Esophagus muscularis mucosa (tissue), 4 donors: ENCODE data around the gene KLC4. TPM values are rescaled to one million over a fixed set of nuclear protein-coding genes. Genes with fewer than 3 reads are reported as not detected.

Source experiments
- DNase-seq: peaks from one replicate; pipeline ENCODE4 v3.0.0-alpha.2; 2017; ENCODE audit errors: extremely low spot score
- H3K27ac ChIP-seq, 4 donors: fragments of 200-600 bp; sonication (generic); replicated peaks in 1 of 4; 1 replicate in 3 of 4; 2 replicates in 1 of 4; pipeline ENCODE4 v1.5.1; 2016 to 2019; ENCODE audit warnings: mild to moderate bottlenecking in 1 of 4
- H3K27me3 ChIP-seq, 4 donors: fragments of 200-600 bp; sonication (generic); one replicate each; pipeline versions ENCODE4 v1.5.1 to v1.6.0; 2016 to 2019
- H3K36me3 ChIP-seq, 4 donors: fragments of 200-600 bp; sonication (generic); one replicate each; pipeline ENCODE4 v1.5.1; 2016 to 2019
- H3K4me1 ChIP-seq, 4 donors: fragments of 200-600 bp; sonication (generic); one replicate each; pipeline ENCODE4 v1.5.1; 2016 to 2019
- H3K4me3 ChIP-seq, 4 donors: fragments of 200-600 bp; sonication (generic); 1 replicate in 2 of 4; 2 replicates in 2 of 4; pipeline ENCODE4 v1.5.1; 2016 to 2019; ENCODE audit warnings: mild to moderate bottlenecking in 4 of 4, moderate library complexity in 1 of 4
- H3K9me3 ChIP-seq, 4 donors: fragments of 200-600 bp; sonication (generic); 1 replicate in 3 of 4; 2 replicates in 1 of 4; pipeline ENCODE4 v1.5.1; 2016 to 2019
- EP300 ChIP-seq: sonication (generic); formaldehyde crosslinking; IDR thresholded peaks from one replicate; pipeline ENCODE4 v1.6.1; 2017; ENCODE audit warnings: antibody characterized with exemption
- POLR2A ChIP-seq: fragments of 450-650 bp; IDR thresholded peaks from one replicate; pipeline ENCODE4 v1.6.1; 2017; ENCODE audit warnings: antibody characterized with exemption, moderate library complexity, mild to moderate bottlenecking, low read depth
- POLR2AphosphoS5 ChIP-seq, 2 donors: sonication (generic); formaldehyde crosslinking; IDR thresholded peaks; one replicate each; pipeline ENCODE4 v1.6.1; 2017; ENCODE audit warnings: antibody characterized with exemption in 2 of 2
- WGBS: methylation state at CpG from one replicate; pipeline ENCODE4 v1.1.5; 2018; 5-methylcytosine and 5-hydroxymethylcytosine counted together
- intact Hi-C: fragments of 100-400 bp; cut with DNase I; formaldehyde crosslinking; loops from one replicate; pipeline ENCODE4 v1.15.1; 2023
- total RNA-seq, 4 donors: library from RNA; depleted of rRNA; stranded (reverse); fragments of >200 nt; gene quantifications; one replicate each; pipeline versions ENCODE4 v1.1.0 to v1.2.1, GENCODE V29; 2016
- TF ChIP-seq, protein P1 (sequence below), 3 experiments: fragments of 200-600 bp in 2 of 3; fragments of 450-650 bp in 1 of 3; sonication (generic) in 2 of 3; IDR thresholded peaks; one replicate each; pipeline ENCODE4 v1.5.1; 2017 to 2019; ENCODE audit warnings: antibody characterized with exemption in 3 of 3, mild to moderate bottlenecking in 2 of 3, moderate library complexity in 1 of 3

KLC4 gene
- total RNA-seq, 4 donors from 2014 or later, result 22.9 to 37.4 (median 27.4) TPM

DNA sequence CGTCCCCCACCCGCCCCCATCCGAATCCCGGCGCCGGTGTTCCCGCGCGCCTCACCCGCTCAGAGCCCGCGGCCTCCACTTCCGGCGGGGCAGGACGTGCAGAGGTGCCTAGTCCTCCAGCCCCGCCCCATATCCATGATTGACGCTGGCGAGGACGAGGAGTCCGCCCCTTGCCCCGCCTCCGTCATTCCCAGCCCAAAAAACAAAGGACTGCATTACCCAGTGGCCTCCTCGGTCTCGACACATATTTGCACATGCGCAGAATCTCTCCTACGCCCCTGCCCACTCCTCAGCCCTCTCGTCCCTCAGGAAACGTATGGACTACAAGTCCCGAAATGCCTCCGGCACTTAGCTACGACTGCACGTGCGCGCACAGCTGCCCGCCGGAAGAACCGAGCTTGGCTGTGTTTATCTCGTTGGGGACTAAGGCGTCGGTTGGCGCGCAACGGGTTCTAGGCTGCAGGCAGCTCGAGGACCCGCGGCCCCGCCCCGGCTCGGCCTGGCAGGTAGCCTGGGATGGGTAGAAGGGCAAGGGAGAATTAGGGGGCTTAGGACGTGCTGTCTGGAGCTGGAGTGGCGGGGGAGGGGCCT, 45.5 kb upstream of the KLC4 start, which contains the start of the genes KLHDC3 and MEA1:
TSS of gene KLHDC3 (plus strand) at position 407 of the 591 bp plus-strand sequence. CDS start 2,944 bp downstream, outside the sequence.
TSS of gene MEA1 (minus strand) at position 104 of the 591 bp plus-strand sequence. CDS start 133 bp downstream, outside the sequence.
- peak within 1 kb of the TSS; percentile 85 to 87 (median 86) for H3K27ac ChIP-seq
- peak within 1 kb of the TSS; percentile 77 to 84 (median 81) for H3K4me3 ChIP-seq
- peaks cover 24 to 57% (median 53%) of the 10 kb centered on the region in 4 donors for H3K36me3 ChIP-seq
- TF ChIP-seq, protein P1, sequence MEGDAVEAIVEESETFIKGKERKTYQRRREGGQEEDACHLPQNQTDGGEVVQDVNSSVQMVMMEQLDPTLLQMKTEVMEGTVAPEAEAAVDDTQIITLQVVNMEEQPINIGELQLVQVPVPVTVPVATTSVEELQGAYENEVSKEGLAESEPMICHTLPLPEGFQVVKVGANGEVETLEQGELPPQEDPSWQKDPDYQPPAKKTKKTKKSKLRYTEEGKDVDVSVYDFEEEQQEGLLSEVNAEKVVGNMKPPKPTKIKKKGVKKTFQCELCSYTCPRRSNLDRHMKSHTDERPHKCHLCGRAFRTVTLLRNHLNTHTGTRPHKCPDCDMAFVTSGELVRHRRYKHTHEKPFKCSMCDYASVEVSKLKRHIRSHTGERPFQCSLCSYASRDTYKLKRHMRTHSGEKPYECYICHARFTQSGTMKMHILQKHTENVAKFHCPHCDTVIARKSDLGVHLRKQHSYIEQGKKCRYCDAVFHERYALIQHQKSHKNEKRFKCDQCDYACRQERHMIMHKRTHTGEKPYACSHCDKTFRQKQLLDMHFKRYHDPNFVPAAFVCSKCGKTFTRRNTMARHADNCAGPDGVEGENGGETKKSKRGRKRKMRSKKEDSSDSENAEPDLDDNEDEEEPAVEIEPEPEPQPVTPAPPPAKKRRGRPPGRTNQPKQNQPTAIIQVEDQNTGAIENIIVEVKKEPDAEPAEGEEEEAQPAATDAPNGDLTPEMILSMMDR (IDR thresholded peaks at IDR 0.05), result peak in 1 of 3 experiments; percentile 20
- no peak for TF ChIP-seq EP300
- peak; percentile 86 to 98 for TF ChIP-seq POLR2AphosphoS5 (IDR thresholded peaks at IDR 0.05)
- no peak for TF ChIP-seq POLR2A
- peak; percentile 100 for DNase-seq
- WGBS, result 0% methylated on average over 38 of the region's 51 CpGs
- no peaks in the 10 kb centered on the region for H3K9me3 ChIP-seq
- intact Hi-C loops, result loop anchor here (5.0 to 10.0 kb wide), 2 partner anchors 109 to 128 kb away; no protein-coding TSS in a partner anchor
- H3K27me3 ChIP-seq, result no peaks in the 10 kb centered on the region
- peaks cover 46 to 58% (median 53%) of the 10 kb centered on the region in 4 donors for H3K4me1 ChIP-seq

DNA sequence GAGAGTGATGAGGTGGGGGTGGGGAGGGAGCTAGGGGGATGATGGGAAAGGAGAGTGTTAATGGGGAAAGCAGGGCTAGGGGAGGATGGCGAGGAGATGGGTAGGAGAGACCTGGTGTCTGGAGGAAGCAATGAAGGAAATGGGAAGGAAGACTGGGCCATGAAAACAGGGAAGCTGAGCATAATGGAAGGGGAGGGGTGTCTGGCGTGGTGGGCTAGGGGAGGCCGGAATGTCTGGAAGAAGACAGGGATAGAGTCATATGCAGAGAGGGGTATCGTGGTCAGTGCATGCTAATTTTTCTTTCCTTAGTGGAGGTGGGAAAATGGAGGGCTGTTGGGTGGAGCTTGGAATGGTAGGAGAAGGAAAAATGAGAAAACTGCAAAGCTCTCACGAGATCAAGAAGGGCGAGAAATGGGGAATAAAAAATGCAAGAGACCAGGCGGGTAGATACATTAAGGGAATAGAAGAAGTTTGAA, 45.0 kb upstream of the KLC4 start:
- H3K4me1 ChIP-seq, result peaks cover 46 to 58% (median 53%) of the 10 kb centered on the region in 4 donors

GRCh38 chr6:43016176-43016942, 43.1 kb upstream of the KLC4 start:
- intact Hi-C loops, result loop anchor here (5.0 to 10.0 kb wide), 2 partner anchors 36 to 112 kb away; partner anchors contain the start of gene CUL7
- no peak for TF ChIP-seq POLR2A
- TF ChIP-seq, protein P1 (IDR thresholded peaks at IDR 0.05), result no peak
- no peak for TF ChIP-seq POLR2AphosphoS5 (IDR thresholded peaks at IDR 0.05)
- TF ChIP-seq EP300, result no peak
- no peak for DNase-seq
- WGBS, result 63% methylated on average over 7 of the region's 7 CpGs
- H3K27ac ChIP-seq, result peak overlapping the region; percentile 52 to 87 (median 74)
- peak overlapping the region in 3 of 4 donors; percentile 16 to 40 (median 22) for H3K4me3 ChIP-seq
- no peaks in the 10 kb centered on the region for H3K27me3 ChIP-seq
- H3K4me1 ChIP-seq, result peaks cover 55 to 75% (median 62%) of the 10 kb centered on the region in 4 donors
- H3K9me3 ChIP-seq, result no peaks in the 10 kb centered on the region
- H3K36me3 ChIP-seq, result peaks cover 12 to 50% (median 46%) of the 10 kb centered on the region in 4 donors

More for the DNA sequence above, 45.0 kb upstream of the KLC4 start:
- DNase-seq, result no peak
- WGBS, result under 1% methylated on average over 7 of the region's 7 CpGs
- TF ChIP-seq EP300 (no peak), POLR2A (no peak), POLR2AphosphoS5 (IDR thresholded peaks at IDR 0.05) (no peak)
- TF ChIP-seq, protein P1 (IDR thresholded peaks at IDR 0.05), result no peak
- H3K27ac ChIP-seq, result peak overlapping the region; percentile 85 to 87 (median 85)
- intact Hi-C loops, result loop anchor here (5.0 to 10.0 kb wide), 2 partner anchors 110 to 128 kb away; no protein-coding TSS in a partner anchor
- peaks cover 26 to 57% (median 53%) of the 10 kb centered on the region in 4 donors for H3K36me3 ChIP-seq
- peak overlapping the region; percentile 77 to 84 (median 81) for H3K4me3 ChIP-seq
- no peaks in the 10 kb centered on the region for H3K9me3 ChIP-seq
- H3K27me3 ChIP-seq, result no peaks in the 10 kb centered on the region

DNA sequence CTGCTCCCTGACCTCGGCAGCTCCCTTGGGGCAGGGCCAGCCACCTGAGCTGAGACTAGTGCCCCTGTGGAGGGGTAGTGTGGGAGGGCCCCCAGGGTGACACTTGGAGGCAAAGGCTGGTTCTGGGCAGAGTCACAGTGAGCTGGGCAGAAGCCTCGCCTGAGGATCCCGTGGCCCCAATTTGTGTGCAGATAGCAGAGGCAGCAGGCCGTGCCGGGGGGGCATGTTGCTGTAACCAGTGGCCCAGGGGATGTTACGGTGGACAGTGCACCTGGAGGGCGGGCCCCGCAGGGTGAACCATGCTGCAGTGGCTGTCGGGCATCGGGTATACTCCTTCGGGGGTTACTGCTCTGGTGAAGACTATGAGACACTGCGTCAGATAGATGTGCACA, 42.5 kb upstream of the KLC4 start:
- no peaks in the 10 kb centered on the region for H3K9me3 ChIP-seq
- H3K36me3 ChIP-seq, result peaks cover 12 to 44% (median 40%) of the 10 kb centered on the region in 4 donors
- H3K4me1 ChIP-seq, result peaks cover 55 to 72% (median 60%) of the 10 kb centered on the region in 4 donors
- H3K4me3 ChIP-seq, result peak overlapping the region in 3 of 4 donors; percentile 16 to 40 (median 22)
- 83% methylated on average over 6 of the region's 12 CpGs for WGBS
- DNase-seq, result no peak
- H3K27ac ChIP-seq, result peak overlapping the region; percentile 52 to 87 (median 74)
- H3K27me3 ChIP-seq, result no peaks in the 10 kb centered on the region
- intact Hi-C loops, result loop anchor here (5.0 to 10.0 kb wide), 2 partner anchors 35 to 112 kb away; partner anchors contain the start of gene CUL7
- TF ChIP-seq, protein P1 (IDR thresholded peaks at IDR 0.05), result no peak
- TF ChIP-seq POLR2A (no peak), POLR2AphosphoS5 (IDR thresholded peaks at IDR 0.05) (no peak), EP300 (no peak)
